K562 (cell line): ENCODE results near the gene BCL3. TPM values are rescaled to one million over a fixed set of nuclear protein-coding genes. Genes with fewer than 3 reads are reported as not detected.

Experiments
- ATAC-seq: fragments of 200-7000 bp; cut with Tn5 transposase; 3 replicates; pipeline ENCODE4 v1.9.1; 2020; ENCODE audit warnings: moderate library complexity
- BruUV-seq: library from RNA; stranded (reverse); fragments of 400-500 nt; replicated peaks from 2 replicates; lab custom pipeline; 2021; lab: Mats Ljungman, UMichigan
- CTCF ChIA-PET: fragments of 300-600 bp; formaldehyde crosslinking; extraction: SDS; loops from one replicate; lab custom pipeline; 2021; ENCODE audit warnings: low intra/inter-chr PET ratio; lab: Yijun Ruan, JAX
- POLR2A ChIA-PET: fragments of 300-600, 350-650 bp; sonication (Branson Sonifier 250); formaldehyde crosslinking; extraction: SDS; loops from one replicate; lab custom pipeline; 2021; ENCODE audit warnings: antibody characterized with exemption, inconsistent platforms; lab: Yijun Ruan, JAX
- DNase-seq, 4 experiments: peaks; one replicate each; pipeline versions ENCODE4 v3.0.0 to v3.0.0-alpha.2; 2011 to 2018; ENCODE audit warnings: low spot score in 3 of 4, mixed read lengths in 3 of 4; ENCODE audit errors: extremely low read depth in 1 of 4
- FAIRE-seq: peaks from 2 replicates; lab custom pipeline; 2011; peaks lifted over from hg19 to GRCh38; lab: Jason Lieb, UNC
- H2AFZ ChIP-seq: 2 replicates; pipeline ENCODE4 v1.6.0; 2011; ENCODE audit warnings: low read depth, low read length, control low read depth, inconsistent platforms
- H3K27ac ChIP-seq: fragments of 200-600 bp; 3 replicates; pipeline ENCODE4 v1.8.0; 2011; ENCODE audit warnings: low read depth, mild to moderate bottlenecking, control low read depth, inconsistent platforms, low read length, moderate library complexity, mixed read lengths; ENCODE audit errors: extremely low read depth
- H3K27me3 ChIP-seq, 2 experiments: fragments of 300-600 bp in 1 of 2; 2 replicates in 1 of 2; 3 replicates in 1 of 2; pipeline versions ENCODE4 v1.6.0 to v1.8.0; 2011; ENCODE audit warnings: inconsistent platforms in 2 of 2, low read length in 2 of 2, mild to moderate bottlenecking in 1 of 2, mixed read lengths in 1 of 2, moderate library complexity in 1 of 2; ENCODE audit not compliant: control insufficient read depth in 2 of 2, insufficient read depth in 2 of 2
- H3K36me3 ChIP-seq: fragments of 300-600 bp; 3 replicates; pipeline ENCODE4 v1.8.0; 2011; ENCODE audit warnings: mild to moderate bottlenecking, low read length, inconsistent platforms; ENCODE audit not compliant: control insufficient read depth, insufficient read depth
- H3K4me1 ChIP-seq, 2 experiments: fragments of 200-600 bp in 1 of 2; replicated peaks in 1 of 2; 2 replicates in 1 of 2; 3 replicates in 1 of 2; pipeline versions ENCODE4 v1.5.1 to v1.8.0; 2011; ENCODE audit warnings: inconsistent platforms in 2 of 2, low read length in 2 of 2, mild to moderate bottlenecking in 1 of 2, mixed read lengths in 1 of 2, moderate library complexity in 1 of 2; ENCODE audit not compliant: control insufficient read depth in 2 of 2, insufficient read depth in 2 of 2
- H3K4me2 ChIP-seq: 2 replicates; pipeline ENCODE4 v1.6.1; 2011; ENCODE audit warnings: low read length, control low read depth, inconsistent platforms, mixed read lengths; ENCODE audit not compliant: insufficient read depth
- H3K4me3 ChIP-seq: fragments of 200-600 bp; sonication (generic), shearing (Covaris generic); 2 replicates; pipeline ENCODE4 v1.5.1; 2016; ENCODE audit warnings: control low read depth, inconsistent platforms
- H3K79me2 ChIP-seq: fragments of 200-600 bp; 3 replicates; pipeline ENCODE4 v1.8.0; 2011; ENCODE audit warnings: low read length, inconsistent platforms; ENCODE audit not compliant: control insufficient read depth, insufficient read depth
- H3K9ac ChIP-seq, 2 experiments: 2 replicates each; pipeline versions ENCODE4 v1.6.0 to v1.6.1; 2011; ENCODE audit warnings: low read depth in 2 of 2, low read length in 2 of 2, control low read depth in 1 of 2, inconsistent platforms in 1 of 2, mild to moderate bottlenecking in 1 of 2, mixed read lengths in 1 of 2; ENCODE audit not compliant: insufficient read depth in 1 of 2
- H3K9me1 ChIP-seq: one replicate; pipeline ENCODE4 v1.6.0; 2011; ENCODE audit warnings: inconsistent platforms, mild to moderate bottlenecking, low read length, moderate library complexity; ENCODE audit not compliant: control insufficient read depth, insufficient read depth
- H3K9me3 ChIP-seq: replicated peaks from 2 replicates; pipeline ENCODE4 v1.5.1; 2011; ENCODE audit warnings: low read depth, low read length, inconsistent platforms; ENCODE audit not compliant: control insufficient read depth, insufficient read depth
- H4K20me1 ChIP-seq: replicated peaks from 2 replicates; pipeline ENCODE4 v1.6.1; 2011; ENCODE audit warnings: low read length, inconsistent platforms, mixed read lengths; ENCODE audit not compliant: control insufficient read depth, insufficient read depth
- AFF1 ChIP-seq, 2 experiments: fragments of 450-650 bp; IDR thresholded peaks; 2 replicates each; pipeline ENCODE4 v1.6.1; 2018; ENCODE audit warnings: mild to moderate bottlenecking in 2 of 2, low read depth in 1 of 2; ENCODE audit not compliant: partially characterized antibody in 2 of 2
- SRF ChIP-seq, 2 experiments: fragments of 250-450, 450-650 bp in 1 of 2; sonication (Bioruptor Pico) in 1 of 2; sonication (generic) in 1 of 2; formaldehyde crosslinking; IDR thresholded peaks; 2 replicates each; pipeline versions ENCODE4 v1.5.0 to v1.5.1; 2020 to 2022; ENCODE audit warnings: mild to moderate bottlenecking in 1 of 2, missing genetic modification reagents in 1 of 2
- WGBS: fragments of 100-300 bp; shearing (Covaris generic); methylation state at CpG from one replicate; pipeline ENCODE4 v1.1.6; 2016; ENCODE audit warnings: low coverage, mixed read lengths; ENCODE audit not compliant: insufficient coverage; ENCODE audit errors: missing lambda C conversion rate; 5-methylcytosine and 5-hydroxymethylcytosine counted together
- in situ Hi-C: fragments of 300-500 bp; cut with MboI; formaldehyde crosslinking; loops from 4 replicates; pipeline ENCODE4 v1.15.0; 2018; ENCODE audit warnings: inconsistent platforms, mixed read lengths
- intact Hi-C: fragments of 100-400 bp; cut with micrococcal nuclease; formaldehyde crosslinking; loops from 2 replicates; pipeline ENCODE4 v1.14.2; 2022
- polyA plus RNA-seq, 8 experiments: library from polyadenylated mRNA; depleted of rRNA in 4 of 8; stranded (reverse) in 5 of 8; unstranded in 3 of 8; fragments of >200 nt; fragmentation: Nextera tagmentation in 2 of 8; fragmentation: Illumina TruSeq in 1 of 8; extraction: Ambion mirVana in 2 of 8; extraction: Trizol in 1 of 8; gene quantifications; 2 replicates each; pipeline versions ENCODE4 v1.2.1 to v1.2.3, GENCODE V29; 2011 to 2014; ENCODE audit warnings: inconsistent platforms in 1 of 8, missing spikeins in 1 of 8
- total RNA-seq, 7 experiments: library from RNA; depleted of rRNA in 6 of 7; stranded (reverse); fragments of >200 nt in 6 of 7; fragmentation: Illumina TruSeq in 2 of 7; extraction: Trizol in 2 of 7; gene quantifications; 2 replicates each; pipeline versions ENCODE4 v1.2.1 to v1.2.3, GENCODE V29; 2011 to 2021; ENCODE audit warnings: low replicate concordance in 1 of 7

Gene BCL3
- total and polyA plus RNA-seq, 9 of the 15 experiments (the other 6 are each of a cell fraction or from before 2014, with no cell fraction given), result 0.03 to 2.4 (median 0.50) TPM; not detected in 1

GRCh38 chr19:44726465-44726864 is 22.0 kb upstream of the BCL3 start:
- Histone ChIP-seq H2AFZ (no peak overlapping the region), H3K27me3 (no peaks in the 10 kb centered on the region), H3K36me3 (no peaks in the 10 kb centered on the region), H3K9me1 (no peaks in the 10 kb centered on the region), H3K4me1 (peaks cover 19 to 20% of the 10 kb centered on the region in 2 experiments), H3K4me3 (no peak overlapping the region), H3K9ac (no peak overlapping the region), H3K4me2 (no peak overlapping the region), H3K79me2 (no peaks in the 10 kb centered on the region)
- in situ Hi-C loops (no loop called here), intact Hi-C loops (no loop called here)
- ChIA-PET CTCF (interaction anchor here (1.7 kb wide), 1 partner anchor 44 kb away, joined by 7 read pairs; no protein-coding TSS in a partner anchor), POLR2A (no interaction called here)
- BruUV-seq, result no TSS peak
- TF ChIP-seq AFF1 (IDR thresholded peaks at IDR 0.05; ENCODE audit: low read depth in 1 of 2, partially characterized antibody in 2 of 2) (no peak), SRF (CRISPR knock-in tag; IDR thresholded peaks at IDR 0.05) (no peak)
- TF ChIP-seq, all 486 proteins: peak for 0
- no peak overlapping the region for H3K27ac ChIP-seq
- H4K20me1 ChIP-seq, result no peaks in the 10 kb centered on the region
- FAIRE-seq (no peak), ATAC-seq (no peak), DNase-seq (no peak)
- WGBS, result 71% methylated on average over 12 of the region's 12 CpGs
- no peaks in the 10 kb centered on the region for H3K9me3 ChIP-seq
